ENCODE measurements around the gene LRRN4.

DNA sequence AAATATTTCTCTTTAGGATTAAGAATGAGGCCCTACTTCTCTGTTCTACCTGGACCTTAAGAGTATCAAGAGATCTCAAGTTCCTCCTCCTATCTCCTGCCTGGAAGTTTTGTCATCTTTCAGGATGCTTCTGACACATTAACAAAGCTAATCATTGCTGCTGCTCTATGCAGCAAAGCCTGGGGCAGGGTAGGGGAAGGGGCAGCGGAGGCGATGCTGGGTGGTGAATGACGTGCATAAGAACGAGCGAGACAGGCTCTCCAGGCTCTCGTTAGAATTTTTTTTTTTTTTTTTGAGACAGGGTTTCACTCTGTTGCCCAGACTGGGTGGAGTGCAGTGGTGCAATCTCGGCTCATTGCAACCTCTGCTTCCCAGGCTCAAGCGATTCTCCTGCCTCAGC lies 37.8 kb upstream of the LRRN4 start:
- TF ChIP-seq GATA2 (IDR thresholded peaks at IDR 0.05; ENCODE audit: low read depth, low read length) (no peak), GATA3 (IDR thresholded peaks at IDR 0.05; ENCODE audit: low read depth, low read length) (no peak)

Measured in SH-SY5Y (cell line).